NOMO-1 treated with dmso at 0.1 percent for 144 hours (cell line): ENCODE data around the gene PTPN6.

Experiments
- DNase-seq: peaks from one replicate; lab custom pipeline; 2025; ENCODE audit not compliant: unreplicated experiment; lab: John Stamatoyannopoulos, UW

PTPN6 gene

DNA sequence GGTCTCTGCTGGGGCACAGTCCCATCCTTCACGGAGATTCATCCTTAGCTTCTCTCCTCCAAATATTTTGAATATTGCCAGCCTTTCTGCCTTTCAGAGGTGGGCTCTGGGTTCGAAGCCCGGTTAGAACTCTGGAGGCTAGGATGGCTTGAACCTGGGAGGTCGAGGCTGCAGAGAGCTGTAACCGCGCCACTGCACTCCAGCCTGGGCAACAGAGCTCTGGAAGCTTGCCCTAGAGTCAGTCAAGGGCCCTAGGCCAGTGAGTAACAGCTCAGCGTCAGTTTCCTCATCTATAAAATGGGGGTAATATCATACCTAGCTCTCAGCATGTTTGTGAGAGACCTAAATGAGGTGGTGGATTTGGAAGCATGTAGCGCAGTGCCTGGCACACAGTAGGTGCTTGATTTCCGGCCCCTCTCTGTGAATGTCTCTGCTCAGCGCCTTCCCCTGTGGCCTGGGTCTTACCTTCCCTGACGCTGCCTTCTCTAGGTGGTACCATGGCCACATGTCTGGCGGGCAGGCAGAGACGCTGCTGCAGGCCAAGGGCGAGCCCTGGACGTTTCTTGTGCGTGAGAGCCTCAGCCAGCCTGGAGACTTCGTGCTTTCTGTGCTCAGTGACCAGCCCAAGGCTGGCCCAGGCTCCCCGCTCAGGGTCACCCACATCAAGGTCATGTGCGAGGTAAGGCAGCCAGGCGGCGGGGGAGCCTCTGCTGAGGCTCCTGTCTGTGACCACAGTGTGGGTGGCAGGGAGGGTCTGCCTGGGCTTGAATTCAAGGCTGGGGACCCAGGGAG is 3.4 kb downstream of the PTPN6 start:
- no peak for DNase-seq

DNA sequence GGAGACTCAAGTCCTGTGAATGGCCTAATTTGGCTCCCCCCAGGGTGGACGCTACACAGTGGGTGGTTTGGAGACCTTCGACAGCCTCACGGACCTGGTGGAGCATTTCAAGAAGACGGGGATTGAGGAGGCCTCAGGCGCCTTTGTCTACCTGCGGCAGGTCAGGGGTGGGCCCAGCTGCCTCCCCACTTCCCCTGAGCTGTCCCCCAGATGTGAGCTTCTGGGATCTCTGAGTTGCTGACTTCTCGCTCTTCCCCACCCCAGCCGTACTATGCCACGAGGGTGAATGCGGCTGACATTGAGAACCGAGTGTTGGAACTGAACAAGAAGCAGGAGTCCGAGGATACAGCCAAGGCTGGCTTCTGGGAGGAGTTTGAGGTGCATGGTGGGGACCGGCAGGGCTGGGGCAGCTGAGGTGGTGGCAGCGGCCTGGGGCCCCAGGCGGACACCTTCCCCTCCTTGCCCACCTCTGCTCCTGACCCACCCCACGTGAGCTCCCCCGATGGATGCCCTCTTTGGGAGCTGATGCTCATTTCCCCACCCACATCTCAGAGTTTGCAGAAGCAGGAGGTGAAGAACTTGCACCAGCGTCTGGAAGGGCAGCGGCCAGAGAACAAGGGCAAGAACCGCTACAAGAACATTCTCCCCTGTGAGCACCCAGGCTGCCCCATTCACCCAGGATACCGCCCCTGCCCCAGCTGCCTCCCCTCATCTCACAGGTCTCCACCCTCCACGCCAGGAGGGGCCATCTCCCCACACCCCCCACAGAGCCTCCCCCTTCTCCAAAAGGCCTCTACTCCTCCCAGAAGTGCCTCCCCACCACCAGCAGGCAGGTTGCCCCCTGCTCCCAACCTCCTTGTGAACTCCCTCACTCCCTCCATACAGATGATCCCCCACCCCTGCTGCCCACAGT is 4.2 kb downstream of the PTPN6 start:
- no peak for DNase-seq

DNA sequence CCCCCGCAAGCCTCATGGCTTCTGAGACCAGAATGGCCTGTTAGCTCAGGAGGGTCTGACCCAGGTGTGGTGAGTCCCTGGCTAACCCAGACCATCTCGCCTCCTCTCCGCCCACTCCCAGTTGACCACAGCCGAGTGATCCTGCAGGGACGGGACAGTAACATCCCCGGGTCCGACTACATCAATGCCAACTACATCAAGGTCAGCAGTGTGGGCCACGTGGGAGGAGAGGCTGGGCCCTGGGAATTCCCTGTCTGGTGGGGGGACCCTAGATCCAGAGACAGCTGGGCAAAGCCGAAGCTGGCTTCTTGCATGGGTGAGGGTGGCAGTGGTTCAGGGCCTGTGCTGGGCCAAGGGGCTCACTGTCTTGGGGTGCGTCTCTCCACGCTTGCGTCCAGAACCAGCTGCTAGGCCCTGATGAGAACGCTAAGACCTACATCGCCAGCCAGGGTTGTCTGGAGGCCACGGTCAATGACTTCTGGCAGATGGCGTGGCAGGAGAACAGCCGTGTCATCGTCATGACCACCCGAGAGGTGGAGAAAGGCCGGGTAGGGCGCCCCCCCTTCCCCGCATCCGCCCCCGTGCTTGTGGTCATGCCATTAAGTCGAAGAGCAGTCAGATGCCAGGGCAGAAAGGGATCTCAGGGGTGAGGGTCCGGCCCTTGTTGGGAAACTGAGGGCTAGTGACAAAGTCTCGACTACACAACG is 5.0 kb downstream of the PTPN6 start:
- no peak for DNase-seq

DNA sequence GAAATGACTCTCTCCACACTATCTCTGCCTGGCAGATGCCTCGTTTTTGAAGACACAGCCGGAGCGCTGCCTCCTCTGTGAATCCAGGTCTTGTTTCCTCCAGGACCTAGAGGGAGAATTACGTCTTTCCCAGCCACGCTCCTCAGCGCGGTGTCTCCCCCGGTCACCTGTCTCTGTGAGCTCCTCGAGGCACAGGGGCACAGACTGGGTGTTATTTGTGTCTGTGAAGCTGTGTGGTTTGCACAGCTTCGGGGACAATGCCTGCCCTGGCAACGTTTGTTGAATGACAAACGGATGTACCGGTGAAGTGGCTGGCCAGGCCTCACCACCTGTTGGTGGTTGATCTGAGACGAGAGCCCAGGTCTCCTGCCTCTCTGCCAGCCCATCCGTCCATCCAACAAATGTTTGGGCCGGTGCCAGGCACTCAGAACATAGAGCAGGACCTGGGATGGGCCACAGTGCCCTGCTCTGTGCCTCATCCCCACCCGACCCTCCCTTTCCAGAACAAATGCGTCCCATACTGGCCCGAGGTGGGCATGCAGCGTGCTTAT is 6.1 kb downstream of the PTPN6 start:
- DNase-seq, result no peak

DNA sequence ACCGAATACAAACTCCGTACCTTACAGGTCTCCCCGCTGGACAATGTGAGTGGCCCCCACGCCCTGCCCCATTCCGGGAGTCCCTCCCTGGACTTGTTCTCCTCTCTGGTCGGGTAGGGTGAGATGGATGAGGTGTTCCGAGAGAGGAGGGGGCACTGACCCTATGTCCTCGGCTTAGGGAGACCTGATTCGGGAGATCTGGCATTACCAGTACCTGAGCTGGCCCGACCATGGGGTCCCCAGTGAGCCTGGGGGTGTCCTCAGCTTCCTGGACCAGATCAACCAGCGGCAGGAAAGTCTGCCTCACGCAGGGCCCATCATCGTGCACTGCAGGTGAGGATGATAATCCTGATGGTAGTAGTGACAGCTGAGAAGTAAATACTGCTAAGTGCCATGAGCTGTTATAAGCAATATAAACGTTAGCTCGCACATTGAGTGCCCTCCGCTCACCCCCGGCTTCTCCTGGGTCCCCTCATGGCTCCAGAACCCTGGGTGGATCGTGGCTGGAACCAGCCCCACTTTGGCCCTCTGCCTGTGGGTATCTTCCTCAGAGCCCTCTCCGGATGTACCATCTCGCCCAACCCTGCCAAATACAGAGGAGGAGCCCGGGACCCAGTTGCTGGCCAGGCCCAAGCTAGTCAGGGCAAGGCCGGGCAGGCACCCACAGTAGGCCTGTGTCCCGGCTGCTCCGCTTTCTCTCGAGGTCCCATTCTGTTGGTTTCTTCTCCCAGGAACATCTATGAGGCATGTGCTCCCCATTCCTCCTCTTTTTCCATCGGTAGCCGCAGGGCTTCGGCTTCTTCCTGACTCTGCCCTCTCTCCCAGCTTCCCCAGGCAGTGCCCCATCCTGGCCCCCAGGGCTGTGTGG is 6.8 kb downstream of the PTPN6 start:
- DNase-seq, result no peak

DNA sequence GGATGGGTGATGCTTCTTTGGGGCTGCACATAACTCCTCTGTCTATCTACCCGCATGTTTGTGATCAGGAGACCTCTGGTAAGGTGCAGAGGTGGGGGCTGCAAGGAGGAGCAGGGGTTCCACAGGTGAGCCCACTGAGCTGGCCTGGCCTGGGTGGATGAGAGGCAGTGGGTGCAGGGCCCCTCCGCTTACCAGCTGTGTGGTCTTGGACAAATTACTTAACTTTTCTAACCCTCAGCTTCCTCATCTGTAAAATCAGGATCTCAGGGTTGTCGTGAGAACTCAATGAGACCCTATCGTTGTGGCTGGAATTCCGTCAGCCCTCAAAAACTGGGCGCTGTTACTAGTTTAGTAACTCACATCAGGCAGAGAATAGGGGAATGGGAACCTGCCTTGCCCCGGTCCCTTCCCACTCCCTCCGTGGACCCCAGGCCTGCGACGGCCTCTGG is 7.5 kb downstream of the PTPN6 start:
- no peak for DNase-seq

DNA sequence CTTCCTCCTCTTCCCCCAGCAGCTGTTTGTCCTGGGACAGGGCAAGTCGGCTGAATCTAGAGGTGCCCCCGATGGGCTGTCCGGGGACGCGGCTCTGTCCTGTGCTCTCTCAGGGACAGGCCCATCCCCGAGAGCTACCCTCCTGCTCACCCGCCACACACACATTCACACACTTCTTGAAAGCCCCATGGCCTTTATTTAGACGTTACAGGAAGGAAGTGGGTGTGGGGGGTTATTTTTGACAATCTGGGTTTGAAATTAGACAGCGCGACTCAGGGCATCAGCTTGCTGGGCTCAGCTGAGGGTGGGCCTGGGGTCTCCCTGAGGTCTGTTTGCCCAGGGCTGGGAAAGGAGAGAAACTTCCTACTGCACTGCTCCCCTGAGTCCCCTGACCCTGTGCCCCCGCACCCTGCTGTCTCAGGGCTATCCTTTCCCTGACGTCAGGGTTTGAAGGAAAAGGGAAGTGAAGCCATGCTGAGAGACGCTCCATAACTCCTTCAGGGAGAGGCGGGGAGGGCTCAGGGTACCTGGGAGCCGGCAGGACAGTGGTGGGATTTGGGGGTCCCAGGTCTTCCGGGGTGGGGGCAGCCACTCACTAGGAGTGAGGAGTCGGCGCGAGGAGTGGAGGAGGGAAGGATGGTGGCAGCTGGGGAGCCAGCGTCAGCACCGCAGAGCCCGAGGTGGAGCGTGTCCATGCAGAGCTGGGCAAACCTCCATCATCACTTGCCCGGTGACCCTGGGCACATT is 8.1 kb downstream of the PTPN6 start:
- peak; percentile 86 for DNase-seq

DNA sequence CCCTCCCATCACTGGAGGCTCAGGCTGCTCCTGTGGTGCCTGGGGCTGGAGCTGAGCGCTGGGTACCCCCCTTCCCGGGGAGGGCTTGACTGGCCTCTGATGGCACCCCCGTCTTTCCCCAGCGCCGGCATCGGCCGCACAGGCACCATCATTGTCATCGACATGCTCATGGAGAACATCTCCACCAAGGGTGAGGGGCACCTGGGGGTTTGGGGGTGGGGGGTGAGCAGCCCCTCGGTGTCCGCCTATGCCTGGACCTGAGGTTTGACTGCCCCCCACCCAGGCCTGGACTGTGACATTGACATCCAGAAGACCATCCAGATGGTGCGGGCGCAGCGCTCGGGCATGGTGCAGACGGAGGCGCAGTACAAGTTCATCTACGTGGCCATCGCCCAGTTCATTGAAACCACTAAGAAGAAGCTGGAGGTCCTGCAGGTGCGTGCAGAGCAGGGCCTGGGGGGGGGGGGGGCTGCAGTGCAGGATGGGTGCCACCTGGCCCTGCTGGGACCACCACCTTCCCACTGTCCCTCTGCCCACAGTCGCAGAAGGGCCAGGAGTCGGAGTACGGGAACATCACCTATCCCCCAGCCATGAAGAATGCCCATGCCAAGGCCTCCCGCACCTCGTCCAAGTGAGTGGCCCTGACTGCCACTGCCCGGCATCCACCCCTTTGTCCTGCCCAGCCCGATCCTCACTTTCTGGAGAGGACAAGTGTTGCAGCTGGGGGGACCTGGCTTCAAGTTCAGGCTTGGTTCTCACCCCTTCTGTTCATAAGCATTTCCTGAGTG is 8.8 kb downstream of the PTPN6 start:
- DNase-seq, result no peak

DNA sequence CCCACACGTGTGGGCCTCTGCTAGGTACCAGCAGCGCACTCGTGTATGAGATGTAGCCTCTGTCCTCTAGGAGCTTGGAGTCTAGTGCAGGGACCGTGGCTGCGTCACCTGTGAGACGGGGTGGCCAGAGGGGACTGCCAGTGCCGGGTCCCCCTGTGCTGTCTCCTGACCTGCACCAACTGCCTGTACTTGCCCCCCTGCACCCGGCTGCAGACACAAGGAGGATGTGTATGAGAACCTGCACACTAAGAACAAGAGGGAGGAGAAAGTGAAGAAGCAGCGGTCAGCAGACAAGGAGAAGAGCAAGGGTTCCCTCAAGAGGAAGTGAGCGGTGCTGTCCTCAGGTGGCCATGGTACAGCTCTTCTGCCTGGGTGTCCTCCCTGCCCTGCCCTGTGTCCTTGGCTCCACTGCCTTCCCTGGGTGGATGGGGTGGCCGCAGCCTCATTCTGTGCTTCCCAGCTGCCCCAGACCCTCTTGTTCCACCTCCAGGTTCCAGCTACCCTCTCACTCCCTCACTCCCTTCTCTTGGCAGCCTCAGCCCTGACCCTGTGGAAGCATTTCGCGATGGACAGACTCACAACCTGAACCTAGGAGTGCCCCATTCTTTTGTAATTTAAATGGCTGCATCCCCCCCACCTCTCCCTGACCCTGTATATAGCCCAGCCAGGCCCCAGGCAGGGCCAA is 9.6 kb downstream of the PTPN6 start:
- DNase-seq, result peak; percentile 52

DNA sequence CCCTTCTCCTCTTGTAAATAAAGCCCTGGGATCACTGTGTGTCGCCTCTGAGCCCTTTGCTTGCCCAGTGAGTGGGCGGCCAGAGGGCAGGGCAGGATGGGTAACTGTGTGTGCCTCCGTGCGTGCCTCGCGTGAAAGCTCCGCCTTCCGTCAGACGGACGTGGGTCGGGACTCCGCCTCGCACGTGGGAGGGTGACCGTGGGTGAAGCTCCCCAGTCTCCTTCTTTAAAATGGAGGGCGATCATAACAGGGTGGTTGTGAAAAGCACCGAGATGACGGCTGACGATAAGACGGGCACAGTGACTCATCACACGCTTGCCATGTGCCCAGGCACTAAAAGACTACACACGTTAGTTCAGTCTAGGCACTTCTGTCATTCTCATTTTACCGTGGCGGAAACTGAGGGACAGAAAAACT is 10.1 kb downstream of the PTPN6 start:
- no peak for DNase-seq

DNA sequence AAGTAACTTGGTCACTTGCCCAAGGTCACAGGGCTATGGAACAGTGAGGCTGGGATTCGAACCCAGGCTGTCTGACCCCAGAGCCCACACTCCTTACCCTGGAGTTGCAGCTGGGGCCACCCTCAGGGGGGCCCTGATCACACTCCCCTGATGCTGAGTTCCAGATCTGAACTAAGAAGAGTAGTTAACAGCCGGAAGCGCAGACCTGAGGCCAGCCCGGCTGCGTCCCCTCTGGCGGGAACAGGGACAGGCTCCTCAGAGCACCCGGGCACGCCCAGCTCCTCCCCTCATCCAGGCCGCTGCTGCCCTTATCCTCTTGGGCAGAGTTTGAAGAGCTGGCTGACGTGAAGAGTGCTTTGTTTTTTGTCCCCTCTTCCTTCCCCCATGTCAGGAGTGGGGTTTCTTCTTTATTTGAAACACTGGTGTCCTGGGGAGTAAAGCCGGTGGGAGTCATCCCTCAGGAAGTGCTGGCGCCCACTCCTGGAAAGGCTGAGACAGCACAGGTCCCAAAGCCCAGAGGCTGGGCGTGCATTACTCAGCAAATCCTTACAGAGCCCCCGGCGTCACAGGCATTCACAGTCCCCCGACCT is 10.6 kb downstream of the PTPN6 start:
- DNase-seq, result peak; percentile 78

DNA sequence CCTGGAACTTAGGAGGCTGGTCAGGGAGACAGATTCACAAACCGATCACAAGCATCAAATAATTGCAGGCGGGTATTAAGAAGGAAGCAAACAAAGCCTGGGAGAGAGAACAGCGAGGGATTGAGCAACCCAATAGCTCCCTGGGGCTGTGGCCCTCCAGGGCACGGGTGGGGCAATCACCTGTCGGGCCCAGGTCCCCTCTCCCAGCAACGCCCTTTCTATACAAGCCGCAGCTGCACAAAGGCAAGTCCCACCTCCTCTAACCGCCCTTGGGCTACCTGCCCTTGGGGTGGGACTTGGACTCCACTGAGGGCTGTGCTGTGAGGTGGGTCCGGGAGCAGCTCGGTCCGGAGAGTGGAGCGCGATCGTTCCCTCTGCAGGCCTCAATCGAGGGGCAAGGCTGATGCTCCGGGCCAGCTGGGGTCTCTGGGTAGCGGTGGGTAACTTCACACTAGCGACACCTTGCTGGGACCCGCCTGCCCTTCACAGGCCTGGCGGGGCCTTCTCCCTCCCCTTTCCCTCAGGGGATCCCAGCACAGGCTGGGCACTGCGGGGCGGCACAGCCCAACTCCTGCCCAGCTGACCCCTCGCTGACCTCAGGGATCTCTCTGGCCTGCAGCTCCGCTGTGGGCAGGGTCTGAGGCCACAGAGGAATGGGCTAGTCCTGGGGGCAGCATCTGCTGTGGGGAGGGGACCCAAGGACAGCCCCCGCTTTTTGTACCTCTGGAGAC is 11.3 kb downstream of the PTPN6 start:
- DNase-seq, result no peak

DNA sequence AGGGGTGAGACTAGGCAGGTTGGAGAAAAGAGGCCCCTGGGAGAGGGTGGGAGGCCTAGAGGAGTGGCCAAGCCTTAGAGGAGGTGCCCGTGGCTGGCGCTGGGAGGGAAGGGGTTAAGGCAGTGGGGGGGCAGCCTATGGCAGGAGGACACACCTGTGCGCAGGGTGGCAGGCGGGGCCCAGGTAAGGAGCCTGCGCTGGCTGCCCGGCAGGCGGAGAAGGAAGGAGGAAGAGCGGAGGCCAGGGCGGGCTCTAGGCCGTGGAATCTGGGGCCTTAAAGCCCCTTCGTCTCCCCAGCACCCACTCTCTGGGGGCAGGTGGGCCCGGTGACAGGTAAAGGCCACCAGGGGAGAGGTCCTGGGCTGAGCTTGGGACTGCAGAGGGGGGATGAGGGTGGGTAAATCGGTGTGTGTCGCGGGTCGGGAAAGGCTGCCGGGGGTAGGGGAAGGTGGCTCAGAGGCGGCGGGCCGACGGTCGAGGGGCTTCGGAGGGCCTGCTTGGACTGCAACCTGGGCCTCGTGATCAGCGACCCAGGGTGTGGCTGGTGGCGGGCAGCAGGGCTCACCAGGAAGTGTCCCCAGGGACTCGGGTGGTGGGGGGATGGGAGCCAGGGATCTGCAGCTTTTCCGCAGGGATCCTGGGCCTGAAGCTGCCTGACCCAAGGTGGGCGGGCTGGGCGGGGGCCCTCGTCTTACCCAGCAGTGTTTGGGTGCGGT is 12.0 kb downstream of the PTPN6 start:
- DNase-seq, result no peak

DNA sequence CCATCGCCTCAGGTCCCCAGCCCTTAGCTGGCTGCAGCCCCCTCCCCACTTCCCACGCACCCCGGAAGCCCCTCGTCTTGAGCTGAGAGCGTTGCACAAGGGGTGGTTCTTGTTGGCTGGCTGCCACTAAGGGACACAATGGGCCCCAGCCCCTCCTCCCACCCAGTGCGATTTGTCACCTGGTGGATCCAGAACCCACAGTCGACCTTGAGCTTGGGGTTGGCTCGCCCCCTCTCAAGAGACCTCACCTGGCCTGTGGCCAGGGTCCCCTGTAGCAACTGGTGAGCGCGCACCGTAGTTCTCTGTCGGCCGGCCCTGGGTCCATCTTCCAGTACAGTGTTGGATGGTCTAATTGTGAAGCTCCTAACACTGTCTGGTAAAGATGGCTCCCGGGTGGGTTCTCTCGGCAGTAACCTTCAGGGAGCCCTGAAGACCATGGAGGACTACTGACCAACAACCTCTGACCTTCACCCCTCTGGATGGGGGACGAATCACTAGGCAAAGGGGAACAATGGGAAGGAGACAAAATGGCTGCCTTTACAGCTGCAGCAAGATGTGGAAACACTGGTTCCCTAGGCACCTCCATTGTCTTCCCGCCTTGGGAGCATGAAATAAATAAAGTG is 12.7 kb downstream of the PTPN6 start:
- DNase-seq, result no peak

DNA sequence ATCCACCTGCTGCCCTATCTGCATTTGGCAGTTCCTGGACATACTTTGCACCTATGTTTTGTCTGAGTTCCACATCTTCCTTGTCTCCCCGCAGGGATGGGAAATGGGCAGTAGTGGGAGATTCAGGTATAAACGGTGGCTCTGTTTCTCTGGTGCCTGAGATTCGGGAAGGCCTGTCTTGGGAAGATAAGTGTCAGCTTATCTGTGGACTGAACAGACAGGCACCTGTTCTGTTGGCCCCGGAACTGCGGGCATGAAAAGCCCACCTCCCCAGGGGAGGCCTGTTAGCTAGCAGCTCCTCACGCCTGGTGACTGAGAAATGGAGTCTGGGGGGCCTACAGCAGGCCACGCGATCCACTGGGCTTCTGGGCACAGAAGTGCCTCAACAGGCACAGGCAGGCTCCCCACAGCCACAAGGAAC is 13.5 kb downstream of the PTPN6 start:
- DNase-seq, result no peak
